AG08395 (cell line): ENCODE results near the gene ATRN.
A peak's percentile ranks its signal among the peaks of the same experiment; 100 is the strongest.

Source experiments
- DNase-seq: peaks from one replicate; pipeline ENCODE4 v3.0.0; 2012; ENCODE audit warnings: mixed read lengths, low spot score

ATRN gene

DNA sequence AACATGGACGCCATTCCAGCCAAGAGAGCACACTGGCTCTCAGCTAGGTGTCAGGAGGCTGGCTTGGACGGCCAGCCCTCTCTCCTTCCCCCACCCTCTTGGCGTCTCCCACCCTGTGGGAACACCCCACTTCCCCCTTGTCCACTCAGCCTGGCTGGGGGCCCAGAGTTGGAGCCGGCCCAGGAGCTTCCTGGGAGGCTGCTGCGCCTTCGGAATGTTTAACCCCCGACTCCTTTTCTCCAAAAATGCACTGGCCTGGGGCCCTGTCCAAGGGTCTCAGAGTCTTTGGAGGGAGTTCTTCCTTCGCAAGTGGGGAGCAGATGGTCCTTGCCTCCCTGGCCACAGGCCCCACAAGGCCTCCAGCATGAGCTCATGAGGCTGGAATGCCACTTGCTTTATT is 206.9 kb downstream of the ATRN start:
- DNase-seq: peak; percentile 32

DNA sequence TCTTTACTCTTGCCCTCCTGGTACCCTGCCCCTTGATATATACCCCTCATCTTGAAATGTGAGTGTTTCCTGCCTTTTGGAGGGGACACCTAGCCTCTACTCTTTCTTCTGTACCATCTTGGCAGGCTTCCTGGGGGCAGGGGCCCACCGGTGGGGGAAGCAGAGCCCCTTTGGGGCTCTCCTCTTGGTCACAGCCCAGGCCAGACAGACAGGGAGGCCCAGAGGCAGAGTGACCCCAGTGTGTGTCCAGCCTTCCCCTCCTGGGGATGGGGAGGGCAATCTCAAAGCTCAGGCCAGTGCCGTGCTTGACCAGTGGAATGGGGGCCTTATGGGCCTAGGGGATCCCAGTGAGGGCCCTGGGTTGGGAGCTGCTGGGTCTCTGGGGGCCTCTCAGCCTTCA is 207.4 kb downstream of the ATRN start:
- DNase-seq: no peak

DNA sequence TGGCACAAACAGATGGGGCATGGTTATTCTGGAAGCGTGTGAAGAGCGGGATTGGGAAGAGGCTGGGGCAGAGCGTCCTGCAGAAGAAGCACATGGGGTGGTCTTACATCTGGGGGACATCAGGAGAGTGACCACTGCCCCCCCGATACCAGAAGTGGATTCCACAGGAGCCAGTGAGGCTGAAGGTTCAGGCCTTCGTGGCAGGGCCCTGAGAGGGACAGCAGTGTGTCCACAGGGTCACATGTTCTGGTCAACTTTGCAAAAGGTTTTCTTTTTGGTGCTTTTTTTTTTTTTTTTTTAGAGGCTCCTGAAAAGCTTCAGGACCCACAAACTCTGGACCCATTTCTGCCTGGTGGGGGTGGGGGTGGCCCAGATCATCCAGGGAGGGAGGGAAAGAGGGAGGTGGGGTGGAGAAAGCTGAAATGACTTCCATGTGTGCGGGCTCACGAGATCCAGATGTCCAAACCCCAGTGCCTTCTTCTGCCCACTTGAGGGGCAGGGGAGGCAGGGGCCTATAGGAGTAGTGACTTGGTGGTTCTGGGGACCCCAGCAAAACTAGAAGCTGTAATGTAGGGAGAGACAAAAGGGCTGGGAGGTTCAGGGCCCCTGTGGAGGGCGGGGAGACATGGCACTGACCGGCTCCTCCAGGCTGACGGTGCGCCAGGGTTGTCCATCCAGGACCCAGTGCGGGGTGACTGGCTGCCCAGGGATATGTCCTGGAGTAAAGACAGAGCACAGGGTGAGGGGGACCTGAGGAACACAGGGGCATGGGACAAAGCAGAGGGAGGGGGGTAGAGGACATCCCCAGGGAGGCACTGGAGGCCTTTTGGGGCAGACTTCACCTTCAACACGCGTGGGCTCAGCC is 208.3 kb downstream of the ATRN start:
- peak; percentile 59 for DNase-seq

DNA sequence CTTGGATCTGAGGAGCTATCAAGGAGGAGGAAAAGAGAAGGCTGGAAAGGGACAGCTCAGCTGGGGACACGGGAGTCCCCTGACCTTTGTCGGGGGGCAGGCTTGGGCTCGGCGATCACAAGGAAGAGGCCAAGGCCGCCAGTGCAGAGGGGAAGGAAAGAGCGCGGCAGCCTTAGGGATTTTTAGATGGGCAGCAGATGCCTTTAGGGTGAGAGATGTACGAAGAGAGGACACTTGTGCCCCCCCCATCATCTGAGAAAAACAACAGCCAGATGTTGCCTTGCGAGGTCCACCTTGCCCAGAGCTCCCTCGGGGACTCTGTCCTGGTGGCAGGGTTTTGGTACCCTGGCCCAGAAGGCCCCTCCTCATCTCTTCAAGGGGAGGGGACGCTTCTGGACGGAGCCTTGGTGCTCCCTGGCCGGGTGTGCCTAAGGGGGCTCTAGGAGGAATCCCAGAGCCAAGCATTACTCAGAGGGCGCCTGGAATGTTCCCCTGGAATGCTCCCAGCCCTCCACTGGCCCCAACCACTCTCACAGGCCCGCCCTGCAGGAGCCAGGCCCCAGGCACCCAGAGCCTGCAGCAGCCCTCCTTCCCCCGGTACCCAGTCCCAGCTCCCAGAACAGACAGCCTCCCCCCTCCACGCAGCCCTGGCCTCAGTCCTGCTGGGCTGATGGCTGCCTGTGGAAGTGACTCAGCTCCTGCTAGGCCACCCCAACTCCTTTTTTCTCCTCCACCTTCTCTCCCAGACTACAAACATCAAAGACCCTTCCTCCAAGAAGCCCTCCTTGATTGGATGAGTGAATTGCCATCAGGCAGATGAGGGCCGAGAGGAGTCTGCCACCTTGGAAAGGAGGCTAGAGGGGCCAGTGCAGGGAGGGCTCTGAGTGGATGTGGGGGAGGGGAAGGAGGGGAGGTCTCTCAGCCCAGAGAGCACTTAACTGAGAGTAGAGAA is 209.2 kb downstream of the ATRN start:
- DNase-seq: peak; percentile 92

DNA sequence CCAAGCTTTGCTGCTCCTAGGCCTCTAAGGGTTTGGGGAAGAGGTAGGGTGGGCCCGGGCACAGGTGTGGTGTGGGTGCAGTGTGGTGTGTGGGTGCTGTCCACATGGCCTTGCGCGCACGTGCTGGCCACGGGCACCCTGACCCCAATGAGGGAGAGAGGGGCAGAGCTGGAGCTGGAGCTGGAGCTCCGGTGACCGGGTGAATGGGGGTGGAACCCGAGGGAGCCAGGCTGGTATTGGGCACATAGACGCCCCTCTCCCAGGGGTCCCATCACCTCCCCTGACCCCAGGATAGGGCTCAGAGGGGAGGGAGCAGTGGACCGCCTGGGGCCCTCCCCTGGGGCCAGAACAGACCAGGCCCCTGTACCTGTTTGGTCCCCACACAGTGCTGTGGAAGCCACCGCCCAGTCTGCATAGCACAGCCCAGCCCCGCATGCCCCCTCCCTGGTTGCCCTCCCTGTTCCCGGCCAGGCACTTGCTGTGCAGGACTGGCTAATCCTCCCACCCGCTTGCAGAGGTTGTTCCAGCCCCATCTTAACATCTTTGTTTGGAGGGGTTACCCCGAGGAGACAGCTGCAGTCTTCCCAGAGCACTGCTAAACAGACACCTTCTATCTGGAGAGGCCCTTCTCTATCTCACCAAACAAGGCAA is 210.0 kb downstream of the ATRN start:
- DNase-seq: no peak

DNA sequence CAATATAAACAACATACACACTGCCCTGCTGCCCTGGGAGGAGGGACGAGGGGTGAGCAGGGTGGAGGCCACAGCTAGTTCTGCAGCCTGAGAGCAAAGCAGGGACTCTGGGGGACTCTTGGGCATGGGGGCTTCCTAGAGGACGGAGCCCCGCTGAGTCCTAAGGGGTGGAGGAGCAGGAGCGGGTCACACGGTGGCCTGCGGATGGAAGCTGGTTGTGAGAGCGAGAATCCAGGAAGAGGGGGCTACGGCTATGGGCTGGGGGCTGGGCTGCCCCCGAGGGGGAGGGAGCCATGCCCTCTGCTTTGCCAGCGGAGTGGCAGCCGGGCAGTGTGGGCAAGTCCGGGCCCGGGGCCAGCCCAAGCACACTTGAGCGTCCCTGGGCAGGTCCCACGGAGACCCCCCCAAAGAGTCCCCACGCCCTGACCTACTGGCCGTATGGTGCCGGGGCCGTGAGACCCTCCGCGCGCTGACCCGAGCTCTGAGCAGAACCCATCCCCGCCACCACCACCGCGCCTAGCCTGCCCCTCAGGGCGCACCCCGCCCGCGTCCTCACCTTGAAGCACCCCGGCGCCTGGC is 210.6 kb downstream of the ATRN start:
- DNase-seq: no peak

DNA sequence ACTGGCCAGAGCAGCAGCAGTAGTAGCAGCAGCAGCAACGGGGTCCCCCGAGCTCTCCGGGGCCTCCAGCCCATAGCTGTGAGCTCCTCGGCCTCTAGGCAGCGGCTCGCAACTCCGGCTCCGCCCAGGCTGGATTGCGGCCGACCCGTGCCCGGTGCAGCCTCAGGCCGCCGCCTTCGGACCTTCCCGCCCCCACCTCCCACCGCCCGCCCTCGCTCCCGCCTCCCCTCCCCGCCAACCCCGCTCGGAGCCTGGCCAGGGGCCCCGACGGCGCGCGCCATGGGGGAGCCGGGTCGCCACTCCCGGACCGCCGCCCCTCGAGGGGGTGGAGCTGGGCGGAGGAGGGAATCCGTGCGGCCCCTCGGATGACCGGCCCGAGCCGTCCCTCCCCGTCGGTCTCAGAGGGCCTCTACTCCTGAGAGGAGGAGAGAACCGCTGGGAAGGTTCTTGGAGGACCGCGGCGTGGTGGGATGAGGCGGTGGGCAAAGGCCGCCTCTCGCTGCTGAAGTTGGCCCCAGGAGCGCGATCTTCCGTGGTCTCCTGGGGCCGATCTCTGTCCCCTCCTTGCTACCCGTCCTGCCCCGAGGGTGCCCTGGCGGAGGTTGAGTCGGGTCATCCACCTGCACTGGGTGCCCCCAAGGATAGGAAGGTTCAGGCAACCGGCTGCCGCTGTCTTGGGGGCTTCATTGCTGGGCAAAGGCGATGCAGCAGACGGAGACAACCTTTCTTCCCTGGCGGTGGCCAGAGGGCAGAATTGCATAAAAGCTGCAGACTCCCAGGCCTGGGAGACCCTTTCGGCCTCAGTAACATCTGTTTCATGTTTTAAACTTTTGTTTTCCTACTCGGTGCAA is 211.3 kb downstream of the ATRN start, which contains the start of gene ADAM33:
Gene ADAM33 (minus strand): TSS at position 80 of the 851 bp plus-strand sequence. CDS start 6 bp downstream, at position 74.
- peak; percentile 63 for DNase-seq

DNA sequence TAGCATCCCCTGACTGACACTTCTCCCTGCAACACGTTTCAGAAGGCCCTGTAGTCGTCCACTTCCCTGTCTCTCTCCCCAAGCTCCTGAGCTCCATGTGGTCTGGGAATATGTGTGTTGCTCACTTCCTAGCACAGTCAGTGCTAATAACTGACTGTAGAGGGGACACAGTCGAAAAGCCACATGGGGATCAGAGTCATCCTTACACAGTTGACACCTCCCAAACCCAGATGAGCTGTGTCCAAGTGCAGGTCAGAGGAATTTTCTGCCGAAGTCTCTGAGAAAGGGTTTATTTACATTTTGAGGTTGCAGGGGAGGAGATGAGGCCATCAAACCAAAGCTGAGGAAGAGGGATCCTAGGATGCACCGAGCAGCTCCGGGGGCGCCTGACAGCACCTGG is 214.5 kb downstream of the ATRN start:
- DNase-seq: no peak

DNA sequence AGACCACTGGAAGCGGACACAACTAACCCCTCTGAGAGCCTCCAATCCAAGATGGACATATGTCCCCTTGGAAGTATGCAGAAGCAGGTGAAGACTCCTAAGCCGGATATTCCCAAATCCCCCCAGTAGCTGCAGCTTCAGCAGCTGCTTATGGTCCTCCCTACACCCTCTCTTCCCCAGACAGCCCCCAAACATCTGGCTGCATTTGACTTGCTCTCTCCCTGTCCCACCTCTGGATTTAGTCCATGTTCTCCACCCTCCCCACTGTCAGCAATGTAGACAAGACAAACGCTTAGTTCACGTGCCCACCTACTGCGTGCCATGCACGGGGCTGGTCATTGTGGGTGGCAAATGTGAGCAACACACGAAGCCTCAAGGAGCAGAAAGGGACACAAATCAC is 215.6 kb downstream of the ATRN start:
- DNase-seq: no peak

DNA sequence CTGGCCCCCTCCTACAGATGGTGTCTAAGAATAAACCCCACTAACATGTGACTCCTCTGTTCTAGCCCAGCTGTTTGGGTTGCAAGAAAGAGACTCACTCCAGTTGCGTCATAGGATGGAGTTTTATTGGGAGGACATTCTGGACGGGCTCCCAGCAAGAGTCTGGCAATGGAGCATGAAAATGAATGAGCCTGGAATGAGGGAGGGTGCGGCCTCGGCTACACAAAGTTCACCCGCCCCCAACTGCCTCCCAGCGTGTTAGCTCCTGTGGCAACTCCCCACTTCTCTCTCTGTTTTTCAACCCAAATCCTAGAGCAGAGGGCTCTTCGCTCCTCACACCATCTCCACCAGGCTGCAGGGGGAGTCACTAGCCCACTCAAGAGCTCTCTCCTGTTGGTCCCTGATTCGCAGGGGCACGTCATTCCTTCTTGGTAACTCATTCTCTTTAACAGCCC is 216.1 kb downstream of the ATRN start:
- peak; percentile 94 for DNase-seq

DNA sequence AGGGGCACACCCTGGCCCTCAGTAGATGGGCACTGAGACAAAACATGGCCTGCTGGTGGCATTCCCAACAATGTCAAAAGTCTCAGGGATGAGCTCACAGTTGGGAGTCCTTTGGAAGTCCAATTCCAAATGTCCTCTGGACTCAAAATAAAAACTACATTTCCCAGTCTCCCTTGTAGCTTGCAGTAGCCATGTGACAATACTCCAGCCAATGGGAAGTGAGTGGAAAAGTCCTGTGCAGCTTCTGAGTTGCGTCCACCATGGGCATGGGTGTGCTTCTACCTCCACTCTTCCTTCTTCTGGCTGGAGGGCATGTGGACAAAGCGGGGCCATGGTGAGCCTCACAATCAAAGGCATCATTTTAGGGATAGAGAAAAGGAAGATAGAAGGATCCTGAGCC is 216.8 kb downstream of the ATRN start:
- DNase-seq: peak; percentile 86

DNA sequence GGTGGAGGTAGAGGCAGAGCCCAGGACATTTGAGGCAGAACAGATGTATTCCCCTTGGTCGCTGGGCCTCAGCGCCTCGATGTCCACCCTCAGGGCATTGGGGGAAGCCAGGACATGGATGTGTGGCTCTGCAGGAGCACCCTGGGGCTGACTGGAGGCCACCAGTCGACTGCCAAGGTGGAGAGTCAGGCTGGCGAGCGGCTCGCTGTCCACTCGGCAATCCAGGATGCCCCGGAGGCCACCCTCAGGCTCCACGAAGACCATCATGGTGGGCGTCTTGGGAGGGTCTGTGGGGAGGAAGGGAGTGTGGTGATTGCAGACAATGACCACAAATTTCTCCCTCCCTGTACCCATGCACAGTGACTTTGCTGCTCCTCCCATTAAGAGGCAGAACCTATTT is 219.2 kb downstream of the ATRN start:
- DNase-seq: no peak

DNA sequence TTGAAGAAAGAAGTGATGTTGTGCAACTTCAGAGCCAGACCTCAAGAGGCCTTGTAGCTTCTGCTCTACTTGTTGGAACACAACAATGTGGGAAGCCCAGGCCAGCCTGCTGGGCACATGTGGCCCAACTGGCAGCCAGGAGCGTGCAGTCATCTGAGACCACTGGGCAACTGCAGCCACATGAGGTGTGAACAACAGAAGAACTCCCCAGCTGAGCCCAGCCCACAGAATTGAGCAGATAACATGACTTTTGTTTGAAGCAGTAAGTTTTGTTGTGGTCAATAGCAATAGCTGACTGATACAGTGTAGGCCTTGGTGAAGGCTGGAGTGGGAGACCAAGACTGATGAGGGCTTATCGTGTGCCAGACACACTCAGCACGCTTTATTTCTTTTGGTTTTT is 219.6 kb downstream of the ATRN start:
- DNase-seq: no peak

DNA sequence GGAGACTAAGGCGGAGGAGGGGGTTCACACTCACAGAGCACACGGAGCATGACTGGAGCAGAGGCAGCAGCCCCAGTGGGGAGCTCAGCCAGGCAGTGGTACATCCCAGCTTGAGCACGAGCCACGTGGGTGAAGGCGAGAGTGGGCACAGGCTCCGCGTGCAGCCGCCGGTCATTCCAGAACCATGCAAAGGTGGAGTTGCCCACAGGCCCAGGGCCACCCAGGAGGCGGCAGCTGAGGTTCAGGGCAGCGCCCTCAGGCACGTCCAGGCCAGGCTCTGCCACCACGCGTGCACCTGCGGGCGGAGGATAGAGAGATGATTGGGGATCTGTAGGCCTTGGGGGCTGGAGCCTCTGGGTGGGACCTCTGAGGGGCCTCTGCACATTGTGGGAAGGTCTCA is 220.5 kb downstream of the ATRN start:
- no peak for DNase-seq

DNA sequence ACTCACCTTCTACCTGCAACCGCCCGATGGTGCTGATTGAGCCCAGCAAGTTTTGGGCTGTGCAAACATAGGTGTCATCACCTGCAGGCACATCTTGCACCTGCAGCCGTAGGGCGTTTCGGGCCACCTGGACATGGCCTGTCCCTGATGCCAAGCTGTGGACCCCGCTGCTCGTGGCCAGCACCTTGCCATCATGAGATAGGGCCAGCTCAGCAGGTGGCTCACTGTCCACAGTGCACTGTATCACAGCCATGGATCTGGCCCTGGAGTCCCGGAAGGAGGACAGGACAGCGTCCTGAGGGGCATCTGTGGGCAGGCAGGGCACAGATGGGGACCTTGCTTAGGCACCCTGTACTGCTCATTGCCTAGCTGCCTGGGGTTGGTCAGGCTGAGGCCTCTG is 221.1 kb downstream of the ATRN start:
- no peak for DNase-seq

DNA sequence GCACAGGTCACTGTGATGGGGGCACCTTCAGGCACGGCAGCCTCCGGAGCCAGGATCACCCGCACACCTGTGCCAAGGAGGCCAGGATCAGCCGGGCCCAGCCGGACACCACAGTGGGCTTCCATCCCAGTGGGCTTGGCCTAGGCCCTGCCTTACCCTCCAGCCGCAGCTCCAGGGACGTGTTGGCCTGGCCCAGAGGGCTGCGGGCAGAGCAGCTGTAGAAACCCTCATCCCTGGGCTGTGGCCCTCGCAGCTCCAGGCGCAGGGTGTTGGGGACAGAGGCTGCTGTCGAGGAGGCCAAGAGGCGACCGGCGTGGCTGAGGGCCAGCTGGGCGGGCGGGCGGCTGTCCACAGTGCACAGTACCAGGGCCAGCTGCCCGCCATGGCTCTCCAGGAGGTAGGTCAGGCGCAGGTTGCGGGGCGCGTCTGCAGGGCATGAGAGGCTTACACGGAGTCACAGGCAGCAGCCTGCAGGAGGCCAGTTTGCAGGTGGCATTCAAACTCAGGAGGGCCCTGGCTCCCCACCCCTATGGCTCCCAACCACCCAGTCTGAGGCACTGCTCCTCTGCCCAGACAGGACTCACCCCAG is 222.0 kb downstream of the ATRN start:
- DNase-seq: no peak

DNA sequence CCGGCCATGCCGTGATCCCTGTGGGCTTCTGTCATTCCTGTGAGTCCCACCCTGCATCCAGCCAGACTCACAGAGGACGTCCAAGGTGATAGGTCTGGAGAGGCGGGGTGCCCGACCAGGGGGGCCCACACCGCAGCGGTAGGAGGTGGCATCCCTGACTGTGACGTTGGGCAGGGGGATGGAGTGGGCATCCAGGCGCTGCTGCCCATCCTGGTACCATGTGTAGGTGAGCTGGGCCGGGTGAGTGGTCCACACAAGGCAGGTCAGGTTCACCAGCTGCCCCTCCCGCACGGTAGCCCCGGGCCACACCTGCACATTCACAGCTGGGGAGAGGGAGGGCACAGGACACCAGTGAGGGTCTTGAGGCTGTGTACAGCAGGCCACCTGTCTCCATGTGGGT is 222.6 kb downstream of the ATRN start:
- no peak for DNase-seq

DNA sequence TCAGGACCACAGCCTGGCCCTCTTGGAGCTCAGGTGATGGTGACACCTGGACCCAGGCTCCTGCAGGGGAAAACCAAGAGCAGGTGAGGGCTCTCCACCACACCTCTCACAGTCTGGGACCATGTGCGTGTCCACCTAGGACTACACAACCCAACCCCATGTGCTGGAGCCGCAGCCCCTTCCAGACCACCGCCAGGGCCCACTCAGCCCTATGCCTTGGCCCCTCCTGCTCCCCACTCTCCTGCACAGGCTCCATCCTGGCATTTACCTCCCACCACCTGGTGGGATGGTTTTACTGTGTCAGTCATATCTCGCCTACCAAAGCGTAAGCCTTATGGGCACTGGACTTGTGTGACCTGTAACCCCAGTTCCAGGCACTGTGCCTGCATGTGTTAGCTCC is 224.0 kb downstream of the ATRN start:
- no peak for DNase-seq

DNA sequence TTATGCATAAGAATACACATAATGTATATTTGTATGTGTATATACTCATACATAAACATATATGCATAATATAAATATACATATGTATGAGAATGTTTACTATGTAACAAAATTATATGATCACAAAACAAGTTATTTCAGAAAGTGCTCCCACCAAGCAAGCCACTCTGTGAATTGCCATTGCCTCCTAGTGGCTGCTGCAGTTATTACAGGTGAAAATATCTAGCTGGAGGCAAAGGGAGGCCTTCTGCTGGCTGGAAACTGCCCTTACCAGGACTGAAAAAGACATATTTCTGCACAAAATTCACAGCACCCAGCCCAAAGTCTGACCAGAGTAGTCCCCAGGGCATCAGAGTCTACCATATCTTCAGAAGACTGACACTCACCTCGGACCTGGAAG is 225.4 kb downstream of the ATRN start:
- DNase-seq: no peak

DNA sequence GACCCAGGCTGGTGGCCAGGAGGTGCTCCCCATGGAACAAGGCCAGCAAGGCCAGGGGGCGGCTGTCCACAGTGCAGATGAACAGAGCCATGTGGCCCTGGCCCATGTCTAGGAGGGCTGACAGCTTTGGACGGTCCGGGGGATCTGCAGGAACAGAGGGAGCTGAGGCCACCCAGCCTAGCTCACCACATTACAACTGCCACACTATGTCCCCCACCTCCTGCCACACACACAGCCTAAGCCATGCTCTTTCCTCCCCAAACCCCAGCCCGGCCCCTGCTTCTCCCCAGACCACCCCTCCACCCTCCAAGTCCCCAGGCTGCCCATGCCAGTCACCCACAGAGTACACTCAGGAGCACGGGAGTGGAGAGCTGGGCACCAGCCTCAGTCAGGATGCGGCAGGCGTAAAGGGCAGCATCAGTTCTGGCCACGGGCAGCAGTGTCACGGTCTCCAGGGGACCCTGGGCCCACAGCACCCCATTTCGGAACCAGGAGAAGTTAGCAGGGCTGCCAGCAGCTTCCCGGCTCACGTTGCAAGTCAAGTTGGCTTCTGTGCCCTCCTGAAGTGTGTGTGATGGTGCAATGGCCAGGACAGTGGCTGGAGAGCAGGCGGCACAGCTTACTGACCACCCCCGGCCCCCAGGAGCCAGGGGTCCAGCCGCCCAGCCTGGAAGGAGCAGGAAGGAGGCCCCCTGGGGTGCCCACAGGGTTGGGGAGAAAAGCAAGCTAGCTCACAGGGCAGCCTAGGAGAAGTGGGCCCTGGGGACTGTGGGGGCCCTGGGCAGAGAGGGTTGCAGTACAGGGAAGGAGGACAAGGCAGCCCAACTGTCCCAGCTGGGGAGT is 226.1 kb downstream of the ATRN start:
- no peak for DNase-seq
